DMS 273 (cell line): ENCODE measurements around the gene GGTLC3.
"Not testable (repeated sequence)": the region's sequence is repeated elsewhere in the genome, so short reads cannot be mapped to it uniquely, and the experiment has no call there.

ENCODE experiments used
- DNase-seq: peaks from one replicate; lab custom pipeline; 2025; ENCODE audit not compliant: unreplicated experiment; lab: John Stamatoyannopoulos, UW

GGTLC3 gene

GRCh38 chr22:18522762-18523161, 4.8 kb upstream of the GGTLC3 start:
- DNase-seq = not testable (repeated sequence)

DNA sequence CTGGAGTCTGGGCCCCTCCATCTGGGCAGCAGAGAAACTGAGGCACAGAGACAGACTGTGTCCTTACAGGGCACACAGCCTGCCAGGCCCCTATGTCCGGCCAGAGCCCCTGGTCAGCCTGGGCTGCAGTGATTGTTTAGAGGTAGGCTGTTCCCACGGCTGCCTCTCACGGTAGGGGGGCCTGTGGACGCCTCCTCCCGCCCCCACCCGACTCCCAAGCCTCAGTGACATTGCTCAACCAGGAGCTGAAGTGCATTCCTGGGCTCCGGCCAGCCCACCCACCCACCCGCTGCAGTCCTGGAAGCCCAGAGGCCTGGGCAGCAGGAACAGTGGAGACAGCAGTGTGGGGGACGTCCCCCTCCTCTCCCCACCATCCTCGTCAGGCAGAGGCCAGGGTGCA, 4.5 kb downstream of the GGTLC3 start:
- DNase-seq = not testable (repeated sequence)

- not testable (repeated sequence) for DNase-seq
Observed at GRCh38 chr22:18512378-18512777, 5.6 kb downstream of the GGTLC3 start.

GRCh38 chr22:18511327-18511726, 6.6 kb downstream of the GGTLC3 start:
- not testable (repeated sequence) for DNase-seq

GRCh38 chr22:18496227-18496626, 21.7 kb downstream of the GGTLC3 start:
- not testable (repeated sequence) for DNase-seq
